NT2/D1 (cell line): ENCODE measurements around the gene CDKN2B.
A peak's percentile ranks its signal among the peaks of the same experiment; 100 is the strongest.

Source experiments
- DNase-seq: peaks from one replicate; pipeline ENCODE4 v3.0.0-alpha.2; 2011; ENCODE audit warnings: low read depth, low spot score
- H3K27me3 ChIP-seq: 2 replicates; pipeline ENCODE4 v1.6.0; 2011; ENCODE audit warnings: mild to moderate bottlenecking; ENCODE audit not compliant: insufficient read length, insufficient read depth
- H3K36me3 ChIP-seq: 2 replicates; pipeline ENCODE4 v1.6.1; 2011; ENCODE audit warnings: mild to moderate bottlenecking, low read length, mixed read lengths; ENCODE audit not compliant: insufficient read depth, insufficient read length
- H3K4me1 ChIP-seq: 2 replicates; pipeline ENCODE4 v1.5.1; 2011; ENCODE audit not compliant: insufficient read depth, insufficient read length
- H3K4me3 ChIP-seq: 2 replicates; pipeline ENCODE4 v1.5.1; 2011; ENCODE audit warnings: low read depth; ENCODE audit not compliant: insufficient read length
- H3K9ac ChIP-seq: 2 replicates; pipeline ENCODE4 v1.6.0; 2011; ENCODE audit warnings: low read depth; ENCODE audit not compliant: insufficient read length
- H3K9me3 ChIP-seq: 2 replicates; pipeline ENCODE4 v1.5.1; 2011; ENCODE audit warnings: mild to moderate bottlenecking, low read length; ENCODE audit not compliant: insufficient read depth
- SUZ12 ChIP-seq: IDR thresholded peaks from 2 replicates; pipeline ENCODE4 v1.6.1; 2011; ENCODE audit not compliant: insufficient read length, insufficient read depth; ENCODE audit errors: extremely low read depth
- YY1 ChIP-seq: IDR thresholded peaks from 2 replicates; pipeline ENCODE4 v1.6.1; 2011; ENCODE audit not compliant: insufficient read length, insufficient read depth
- ZNF274 ChIP-seq: IDR thresholded peaks from 2 replicates; pipeline ENCODE4 v1.6.1; 2011; ENCODE audit warnings: mild to moderate bottlenecking, low read depth, low read length

CDKN2B gene

GRCh38 chr9:22010866-22011625 lies 1.9 kb upstream of the CDKN2B start:
- peaks cover 49% of the 10 kb centered on the region for H3K27me3 ChIP-seq

GRCh38 chr9:22009506-22009867 lies 382 bp upstream of the CDKN2B start:
- Histone ChIP-seq H3K36me3 (peaks cover 10% of the 10 kb centered on the region), H3K27me3 (peaks cover 65% of the 10 kb centered on the region), H3K4me1 (peaks cover 2% of the 10 kb centered on the region), H3K9ac (peak overlapping the region; percentile 46), H3K9me3 (no peaks in the 10 kb centered on the region), H3K4me3 (peak overlapping the region; percentile 71)
- TF ChIP-seq YY1: no peak
- no peak for TF ChIP-seq ZNF274
- TF ChIP-seq SUZ12: no peak
- no peak for DNase-seq

More at GRCh38 chr9:22010866-22011625, 1.9 kb upstream of the CDKN2B start:
- Histone ChIP-seq H3K4me1 (peaks cover 2% of the 10 kb centered on the region), H3K9me3 (no peaks in the 10 kb centered on the region), H3K4me3 (no peak overlapping the region), H3K36me3 (no peaks in the 10 kb centered on the region), H3K9ac (no peak overlapping the region)
- no peak for TF ChIP-seq ZNF274
- no peak for TF ChIP-seq YY1
- no peak for TF ChIP-seq SUZ12
- no peak for DNase-seq

- H3K4me3 ChIP-seq: peak overlapping the region; percentile 71
- H3K9me3 ChIP-seq: no peaks in the 10 kb centered on the region
- peaks cover 76% of the 10 kb centered on the region for H3K27me3 ChIP-seq
- H3K36me3 ChIP-seq: peaks cover 13% of the 10 kb centered on the region
- H3K9ac ChIP-seq: no peak overlapping the region
- no peak for DNase-seq
- peaks cover 2% of the 10 kb centered on the region for H3K4me1 ChIP-seq
- no peak for TF ChIP-seq YY1
- no peak for TF ChIP-seq SUZ12
- no peak for TF ChIP-seq ZNF274
These were observed 755 bp downstream of the CDKN2B start for GRCh38 chr9:22008384-22008716.

GRCh38 chr9:22005702-22006606 lies 3.2 kb downstream of the CDKN2B start:
- no peak for DNase-seq
- peaks cover 92% of the 10 kb centered on the region for H3K27me3 ChIP-seq
- H3K36me3 ChIP-seq: peaks cover 13% of the 10 kb centered on the region
- H3K9ac ChIP-seq: peak overlapping the region; percentile 34
- H3K9me3 ChIP-seq: no peaks in the 10 kb centered on the region
- H3K4me1 ChIP-seq: peaks cover 2% of the 10 kb centered on the region
- peak overlapping the region; percentile 27 for H3K4me3 ChIP-seq
- no peak for TF ChIP-seq YY1

- peaks cover 13% of the 10 kb centered on the region for H3K36me3 ChIP-seq
- no peak for DNase-seq
- H3K9ac ChIP-seq: peak overlapping the region; percentile 58
- TF ChIP-seq ZNF274 (no peak), YY1 (no peak), SUZ12 (peak; percentile 90)
- H3K4me3 ChIP-seq: peak overlapping the region; percentile 27
- H3K9me3 ChIP-seq: no peaks in the 10 kb centered on the region
- peaks cover 90% of the 10 kb centered on the region for H3K27me3 ChIP-seq
- H3K4me1 ChIP-seq: peaks cover 2% of the 10 kb centered on the region
These were observed 3.9 kb downstream of the CDKN2B start for GRCh38 chr9:22005021-22005701.

GRCh38 chr9:22002038-22002437 lies 7.1 kb downstream of the CDKN2B start:
- Histone ChIP-seq H3K9me3 (no peaks in the 10 kb centered on the region), H3K9ac (no peak overlapping the region), H3K36me3 (peaks cover 13% of the 10 kb centered on the region), H3K4me1 (no peaks in the 10 kb centered on the region), H3K4me3 (no peak overlapping the region), H3K27me3 (peaks cover 97% of the 10 kb centered on the region)
- DNase-seq: no peak
- no peak for TF ChIP-seq SUZ12
- TF ChIP-seq ZNF274: no peak
- no peak for TF ChIP-seq YY1

GRCh38 chr9:21998026-21998425 lies 11.1 kb downstream of the CDKN2B start:
- no peaks in the 10 kb centered on the region for H3K4me1 ChIP-seq
- no peaks in the 10 kb centered on the region for H3K36me3 ChIP-seq
- DNase-seq: no peak
- H3K9me3 ChIP-seq: no peaks in the 10 kb centered on the region
- H3K4me3 ChIP-seq: no peak overlapping the region
- no peak overlapping the region for H3K9ac ChIP-seq
- peaks cover 92% of the 10 kb centered on the region for H3K27me3 ChIP-seq
- TF ChIP-seq ZNF274: no peak
- no peak for TF ChIP-seq YY1
